GM19372 (cell line): ENCODE results near the gene DCTN1.
"Not testable (repeated sequence)": the region's sequence is repeated elsewhere in the genome, so short reads cannot be mapped to it uniquely, and the experiment has no call there.

Experiments used
- ATAC-seq: cut with Tn5 transposase; IDR thresholded peaks from one replicate; pipeline ENCODE4 v1.9.1; 2021; ENCODE audit warnings: mild to moderate bottlenecking, low read depth, moderate library complexity; ENCODE audit not compliant: unreplicated experiment

Gene DCTN1

DNA sequence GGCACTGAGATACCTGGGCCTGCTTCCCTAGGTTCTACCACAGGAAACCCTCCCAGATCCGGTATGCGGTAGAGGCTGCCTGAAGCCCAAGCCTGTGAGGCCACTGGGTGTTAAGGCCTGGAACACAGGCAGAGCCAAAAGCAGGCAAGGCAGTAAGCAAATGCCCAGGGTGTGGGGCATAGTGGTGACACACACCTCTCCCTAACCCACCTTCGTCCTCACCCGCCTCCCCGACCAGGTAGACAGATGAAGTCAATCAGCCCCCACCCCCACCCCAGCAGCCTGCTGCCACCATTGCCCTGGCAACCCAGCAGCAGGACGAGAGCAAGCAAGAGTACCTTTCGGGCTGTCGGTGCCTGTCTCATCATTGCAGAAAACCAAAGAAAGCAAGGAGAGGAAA is 6.1 kb downstream of the DCTN1 start:
- no peak for ATAC-seq

DNA sequence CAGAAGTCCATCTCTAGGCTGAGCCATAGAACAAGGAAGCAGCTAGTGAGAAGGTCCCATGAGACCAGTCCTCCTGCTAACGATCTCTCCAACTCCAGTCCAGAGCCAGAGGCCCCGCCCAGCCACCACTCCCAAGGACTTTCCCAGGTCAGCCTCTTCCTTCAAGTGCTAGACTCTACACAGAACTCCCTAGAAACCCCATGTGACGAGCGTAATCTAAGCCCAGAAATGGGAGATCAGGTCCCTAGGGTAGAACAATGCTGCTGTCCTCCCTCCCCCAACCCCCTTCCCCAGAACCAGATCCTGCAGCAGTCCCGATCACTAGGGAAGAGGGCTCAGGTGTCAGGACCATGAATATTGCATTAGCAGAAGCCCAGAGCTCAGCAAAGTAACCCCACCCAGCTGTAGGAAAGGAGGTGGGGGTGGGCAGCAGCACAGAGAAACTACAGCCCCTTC is 6.9 kb downstream of the DCTN1 start:
- ATAC-seq, result no peak

DNA sequence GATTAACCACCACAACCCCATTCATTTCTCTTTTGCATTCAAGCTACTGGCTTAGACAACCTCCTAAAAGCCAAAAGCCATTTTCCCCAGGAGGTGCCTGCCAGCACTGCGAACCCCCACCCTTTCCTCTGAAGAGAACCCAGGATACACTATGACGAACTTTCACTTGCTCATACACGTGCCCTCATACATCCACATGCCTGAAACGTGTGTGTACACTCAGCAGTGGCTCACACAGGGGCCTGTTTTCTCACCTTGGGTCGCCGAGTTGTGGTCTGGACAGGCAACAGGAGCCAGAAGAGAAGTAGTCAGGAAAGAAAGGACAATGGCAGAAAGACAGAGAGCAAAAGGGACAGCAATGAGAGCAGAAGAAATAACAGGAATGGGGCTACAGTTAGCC is 7.4 kb downstream of the DCTN1 start:
- no peak for ATAC-seq

DNA sequence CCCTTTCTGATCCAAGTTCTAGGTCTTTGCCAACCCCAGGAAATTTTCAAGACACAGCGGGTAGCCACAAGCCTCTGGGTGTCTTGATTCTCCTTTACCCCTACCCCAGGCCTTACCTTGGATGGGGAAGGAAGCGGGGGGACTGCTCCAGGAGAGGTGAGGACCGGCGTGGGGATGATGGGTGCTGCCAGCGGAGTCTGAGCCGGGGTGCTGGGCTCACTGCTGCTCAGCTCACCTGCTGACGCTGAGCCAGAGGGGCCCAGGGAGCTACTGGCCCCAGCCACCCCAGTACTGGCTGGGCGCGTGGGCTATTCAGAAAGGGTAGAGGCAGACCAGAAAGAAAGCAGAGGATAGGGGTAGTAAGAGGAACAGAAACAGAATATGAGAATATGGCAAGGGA is 8.7 kb downstream of the DCTN1 start:
- ATAC-seq, result no peak

DNA sequence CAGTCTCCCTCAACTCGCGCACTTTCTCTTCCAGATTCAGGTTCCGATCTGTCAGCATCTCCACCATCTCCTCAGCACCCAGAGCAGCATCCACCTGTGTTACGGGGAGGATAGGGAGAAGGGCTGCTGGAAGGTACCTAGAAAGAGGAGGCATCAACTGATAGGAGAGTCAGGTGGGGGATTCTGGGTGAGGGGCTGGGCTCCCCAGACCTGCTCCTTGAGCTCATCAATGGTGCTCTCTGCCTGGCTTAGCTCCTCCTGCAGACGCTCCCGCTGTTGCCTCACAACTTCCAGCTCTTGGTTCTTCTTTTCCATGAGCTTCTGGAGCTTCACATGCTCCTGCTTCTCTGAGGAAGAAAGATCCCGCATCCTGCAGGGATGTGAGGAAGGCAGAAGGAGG is 10.1 kb downstream of the DCTN1 start:
- ATAC-seq, result no peak

DNA sequence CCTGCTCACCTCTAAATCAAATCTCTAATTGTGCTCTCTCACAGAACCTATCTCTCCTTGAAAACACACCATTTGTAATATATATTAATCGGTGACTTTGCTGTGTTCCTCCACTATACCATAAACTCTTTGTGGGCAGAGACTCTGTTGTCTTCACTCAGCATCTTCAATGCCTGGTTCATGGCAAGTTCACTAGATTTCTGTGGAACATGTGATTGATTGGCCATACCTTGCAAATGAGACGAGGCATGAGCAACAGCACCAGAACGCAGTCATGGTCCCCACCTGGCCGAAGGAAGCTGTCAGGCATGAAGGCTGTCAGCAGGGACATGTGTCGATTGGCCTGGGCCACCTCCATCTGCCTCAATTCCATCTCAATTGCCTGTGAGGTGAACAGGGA is 11.6 kb downstream of the DCTN1 start:
- ATAC-seq, result no peak

DNA sequence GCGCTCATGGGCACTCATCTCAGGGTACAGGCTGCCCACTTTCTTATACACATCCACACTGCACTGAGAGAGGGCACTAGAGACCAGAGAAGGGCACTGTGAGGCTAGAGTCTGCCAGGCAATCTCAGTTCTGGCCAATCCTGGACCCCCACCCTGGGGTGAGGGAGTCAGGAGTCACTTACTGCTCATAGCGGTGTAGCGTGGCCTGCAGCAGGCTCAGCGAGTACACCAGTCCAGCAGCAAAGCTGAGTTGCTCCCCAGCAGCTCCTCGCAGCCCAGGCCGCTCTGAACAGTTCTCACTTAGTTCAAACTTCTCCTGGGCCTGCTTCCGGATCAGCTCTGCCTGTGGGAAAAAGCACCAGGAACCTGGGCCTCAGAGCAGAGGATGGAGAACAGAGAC is 12.3 kb downstream of the DCTN1 start:
- no peak for ATAC-seq

DNA sequence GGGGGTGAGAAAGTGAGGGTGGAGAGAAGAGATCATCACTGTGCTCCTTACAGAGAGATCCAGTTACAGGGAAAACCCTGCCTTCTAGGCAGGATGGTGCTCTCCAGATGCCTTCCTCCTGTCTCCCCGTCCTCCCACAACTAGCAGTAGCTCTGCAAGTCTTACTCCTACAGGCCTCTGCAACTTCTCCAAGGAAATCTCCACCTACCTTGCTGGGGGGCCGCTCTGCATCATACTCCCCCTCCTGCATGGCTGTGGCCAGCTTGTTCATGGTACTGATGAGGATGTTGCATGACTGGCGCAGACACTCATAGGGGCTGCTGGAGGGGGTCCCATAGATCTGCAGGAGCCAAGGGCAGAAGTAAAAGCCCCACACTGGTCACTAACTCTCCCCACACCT is 14.1 kb downstream of the DCTN1 start:
- ATAC-seq, result no peak

DNA sequence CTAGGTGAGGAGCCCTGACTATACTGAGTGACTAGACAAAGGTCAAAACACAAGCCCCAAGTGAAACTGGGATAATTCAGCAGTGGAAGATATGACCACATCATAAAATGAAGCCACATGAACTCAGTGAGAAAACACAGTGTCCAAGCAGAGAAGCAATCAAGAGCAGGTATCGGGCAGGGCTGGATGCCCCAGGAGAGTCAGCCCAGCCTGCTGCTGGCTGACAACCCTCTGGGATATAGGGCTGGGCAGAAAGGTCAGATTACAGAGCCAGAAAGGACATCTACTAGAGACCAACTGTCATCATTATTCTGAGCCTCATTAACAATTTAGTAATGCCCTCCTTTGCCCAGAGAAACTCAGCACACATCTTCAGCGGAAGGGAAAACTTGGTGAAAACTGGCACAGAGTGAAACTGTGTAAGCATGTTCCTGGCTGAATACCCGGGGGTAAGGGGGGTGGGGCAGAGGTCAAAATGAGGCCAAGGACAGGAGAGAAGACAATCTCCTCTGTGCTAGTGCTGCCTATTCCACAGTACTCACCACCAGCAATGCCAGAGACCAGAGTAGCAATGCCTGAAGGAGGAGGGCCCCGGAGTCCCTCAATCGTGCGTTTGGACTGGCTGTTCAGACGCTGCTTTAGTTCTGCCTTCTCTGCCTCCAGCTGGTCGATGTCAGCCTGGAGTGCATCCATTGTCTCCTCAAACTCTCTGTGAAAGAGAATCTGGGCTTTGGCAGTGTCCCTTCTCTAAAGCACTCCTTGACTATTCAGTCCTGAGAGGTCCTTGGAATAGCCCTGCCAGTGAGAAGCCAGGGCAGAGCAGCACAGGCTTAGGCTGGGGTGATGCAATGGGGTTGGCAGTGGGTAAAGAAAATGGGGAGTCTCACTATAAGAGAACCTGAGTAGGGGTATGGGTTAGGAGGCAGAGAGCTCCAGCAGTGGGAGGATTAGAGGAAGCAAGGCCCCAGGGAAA is 15.3 kb downstream of the DCTN1 start:
- ATAC-seq, result no peak

DNA sequence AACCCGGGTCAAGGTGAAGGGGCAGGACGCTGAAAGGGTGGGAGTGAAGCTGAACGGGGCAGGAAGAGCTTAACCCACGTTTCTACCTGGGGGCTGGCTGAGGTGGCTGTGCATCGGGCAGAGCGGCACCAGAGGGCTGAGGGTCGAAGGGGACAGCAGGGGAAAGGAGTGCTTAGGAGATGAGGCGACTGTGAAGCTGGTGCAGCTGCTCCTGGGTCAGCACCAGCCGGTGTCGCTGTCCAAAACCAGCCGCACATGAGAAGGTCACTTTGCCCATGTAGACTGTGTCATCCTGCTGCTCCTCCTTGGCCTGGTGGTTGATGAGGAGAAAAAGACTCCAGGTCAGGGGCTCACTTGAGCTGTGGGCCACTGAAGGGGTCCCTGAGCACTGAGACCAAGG is 18.8 kb downstream of the DCTN1 start:
- no peak for ATAC-seq

DNA sequence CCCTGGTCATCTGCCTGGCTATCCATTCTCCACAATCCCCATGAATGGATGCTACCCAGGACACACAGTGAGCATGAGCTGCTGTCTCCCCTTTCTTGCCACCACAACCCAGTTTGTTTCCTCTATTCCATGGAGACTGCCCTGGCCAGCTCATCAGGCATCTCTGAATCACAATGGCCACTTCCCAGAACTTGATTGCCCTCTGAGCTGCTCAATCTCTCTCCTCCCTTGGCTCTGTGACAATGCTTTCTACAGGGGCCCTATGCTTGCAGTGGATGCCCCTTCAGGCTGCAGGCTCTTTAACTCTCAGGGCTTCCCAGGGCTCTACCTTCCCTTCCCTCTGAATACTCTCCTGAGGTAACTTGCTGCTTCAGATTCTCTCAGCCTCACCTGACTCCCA is 22.5 kb downstream of the DCTN1 start:
- no peak for ATAC-seq

DNA sequence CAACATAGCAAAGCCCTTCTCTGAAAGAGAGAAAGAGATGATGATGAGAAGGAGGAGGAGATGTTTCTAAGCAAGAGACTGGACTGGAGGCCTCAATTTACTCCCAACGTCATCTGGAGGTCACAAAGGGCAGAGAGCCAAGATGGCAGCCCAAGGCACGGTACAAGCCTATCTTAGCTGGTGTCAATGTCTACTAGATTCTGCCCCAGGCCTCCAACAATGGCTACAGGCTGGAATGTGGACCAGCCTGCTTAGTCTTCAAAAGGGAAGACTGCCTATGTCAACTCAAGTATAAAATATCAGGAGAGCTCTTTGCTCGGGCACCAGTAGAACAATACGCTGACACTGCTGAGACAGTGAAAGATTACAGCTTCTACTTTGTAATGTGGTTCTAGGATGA is 30.2 kb downstream of the DCTN1 start:
- no peak for ATAC-seq

DNA sequence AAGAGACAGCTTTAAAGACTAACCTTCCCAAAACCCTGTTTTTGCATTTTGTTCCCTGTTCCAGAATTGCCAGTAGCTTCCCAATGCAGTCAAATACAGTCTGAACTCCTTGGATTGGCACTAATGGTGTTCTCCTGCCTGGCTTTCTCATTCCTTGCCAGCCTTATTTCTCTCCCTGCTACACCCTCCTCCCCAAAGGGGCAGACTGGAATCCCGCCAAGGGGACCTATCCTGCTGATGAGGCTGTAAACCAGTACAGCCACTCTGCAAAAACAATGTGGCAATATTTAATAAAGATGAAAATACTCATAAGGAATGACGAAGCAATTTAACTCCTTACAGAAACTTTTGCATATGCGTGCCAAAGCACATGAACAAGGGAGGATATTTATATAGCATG is 32.4 kb downstream of the DCTN1 start:
- no peak for ATAC-seq

DNA sequence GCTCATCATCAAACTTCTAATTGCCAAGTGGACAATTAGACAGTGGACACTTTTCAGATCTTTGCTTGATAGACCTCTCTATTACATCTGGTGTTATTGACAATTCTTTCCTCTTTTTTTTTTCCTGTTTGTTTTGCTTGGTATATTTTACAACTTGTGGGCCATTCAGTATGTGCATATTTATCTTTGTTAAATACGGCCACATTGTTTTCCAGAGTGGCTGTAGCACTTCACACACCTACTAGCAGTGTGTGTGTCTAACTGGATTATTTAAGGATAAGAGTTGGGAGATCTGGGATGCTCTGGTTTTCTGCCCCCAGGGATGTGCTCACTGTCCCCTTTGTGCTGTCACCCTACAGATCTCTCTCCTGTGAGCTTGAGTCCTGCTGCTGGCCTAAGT is 32.8 kb downstream of the DCTN1 start:
- ATAC-seq, result no peak

DNA sequence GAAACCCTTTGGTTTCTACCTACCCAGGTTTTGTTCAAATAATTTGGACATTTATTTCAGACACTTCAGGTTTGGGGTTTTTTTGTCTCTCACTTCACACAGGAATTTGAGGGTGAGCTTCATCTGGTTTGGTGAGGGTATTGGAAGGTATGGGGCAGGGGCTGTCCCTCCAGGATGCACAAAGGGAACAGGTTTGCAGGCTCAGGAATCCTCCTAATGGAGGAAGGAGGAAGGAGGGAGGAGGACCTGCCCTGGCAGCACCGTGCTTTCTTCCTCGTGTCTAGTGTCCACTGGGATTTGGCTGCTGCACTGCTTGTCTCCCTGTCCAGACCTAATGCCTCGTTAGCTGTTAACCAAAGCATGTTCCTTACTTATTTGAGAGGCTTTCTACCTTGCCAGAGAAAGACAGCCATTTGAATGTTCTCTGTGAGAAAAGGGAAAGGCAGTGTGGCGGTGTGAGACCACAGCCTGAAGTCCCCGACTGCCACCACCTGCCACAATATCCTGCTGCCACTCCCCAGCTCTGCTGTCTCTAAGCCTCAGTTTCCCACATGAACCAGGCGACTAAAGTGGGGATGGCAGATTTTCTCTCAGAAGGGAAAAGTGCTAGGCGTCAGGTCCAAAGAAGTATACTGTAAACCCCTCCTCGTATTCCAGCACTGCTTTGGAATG is 34.7 kb downstream of the DCTN1 start:
- no peak for ATAC-seq

DNA sequence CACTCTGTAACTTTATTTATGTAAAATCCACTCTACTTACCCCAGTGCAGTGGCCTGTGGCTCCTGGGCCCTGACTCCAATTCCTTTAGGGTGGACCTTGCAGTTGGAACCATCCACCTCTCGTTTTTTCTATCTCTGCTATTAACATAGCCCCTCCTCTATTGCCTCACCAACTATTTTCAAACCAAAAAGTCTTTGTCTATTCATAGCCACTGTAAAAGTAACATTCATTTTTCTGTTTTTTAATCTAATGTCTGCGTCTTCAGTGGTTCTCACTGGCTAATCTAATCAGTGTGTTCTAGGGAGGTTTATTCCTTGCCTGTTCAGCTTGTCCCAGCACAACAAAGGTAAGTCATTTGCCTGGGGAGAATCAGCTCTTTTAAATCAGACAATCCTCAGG is 36.8 kb downstream of the DCTN1 start, which contains the start of gene SLC4A5:
Gene SLC4A5 (minus strand): TSS at position 101 of the 400 bp plus-strand sequence. CDS start 28,393 bp downstream, outside the sequence.
- no peak for ATAC-seq

DNA sequence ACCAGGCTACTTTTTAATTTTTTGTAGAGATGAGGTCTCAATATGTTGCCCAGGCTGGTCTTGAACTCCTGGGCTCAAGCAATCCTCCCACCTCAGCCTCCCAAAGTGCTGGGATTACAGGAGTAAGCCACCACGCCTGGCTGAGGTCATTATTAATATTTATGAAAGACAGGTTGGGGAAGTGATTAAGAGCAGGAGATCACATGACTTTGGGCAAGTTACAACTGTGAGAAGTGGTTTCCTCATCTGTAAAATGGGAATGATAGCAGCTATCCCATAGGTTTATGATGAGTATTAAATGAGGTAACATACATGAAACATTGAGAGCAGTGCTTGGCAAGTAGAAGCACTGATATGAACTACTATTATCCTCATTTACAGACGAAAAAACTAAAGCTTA is 43.9 kb downstream of the DCTN1 start:
- not testable (repeated sequence) for ATAC-seq

DNA sequence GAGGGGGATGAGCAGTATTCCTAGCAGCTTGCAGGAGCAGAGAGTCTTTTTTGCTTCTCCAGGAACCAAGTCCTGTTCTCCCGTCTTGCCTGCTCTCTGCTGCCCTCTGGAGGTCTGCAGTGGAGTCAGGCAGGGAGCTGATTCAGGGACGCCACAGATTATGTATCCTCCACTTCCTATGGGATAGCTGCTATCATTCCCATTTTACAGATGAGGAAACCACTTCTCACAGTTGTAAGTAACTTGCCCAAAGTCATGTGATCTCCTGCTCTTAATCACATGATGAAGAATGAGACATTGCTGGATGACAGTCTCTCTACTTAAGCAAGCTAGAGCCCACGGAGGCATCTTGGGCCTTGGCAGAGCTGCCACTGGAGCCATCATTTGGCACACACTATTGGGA is 45.2 kb downstream of the DCTN1 start:
- ATAC-seq, result no peak

DNA sequence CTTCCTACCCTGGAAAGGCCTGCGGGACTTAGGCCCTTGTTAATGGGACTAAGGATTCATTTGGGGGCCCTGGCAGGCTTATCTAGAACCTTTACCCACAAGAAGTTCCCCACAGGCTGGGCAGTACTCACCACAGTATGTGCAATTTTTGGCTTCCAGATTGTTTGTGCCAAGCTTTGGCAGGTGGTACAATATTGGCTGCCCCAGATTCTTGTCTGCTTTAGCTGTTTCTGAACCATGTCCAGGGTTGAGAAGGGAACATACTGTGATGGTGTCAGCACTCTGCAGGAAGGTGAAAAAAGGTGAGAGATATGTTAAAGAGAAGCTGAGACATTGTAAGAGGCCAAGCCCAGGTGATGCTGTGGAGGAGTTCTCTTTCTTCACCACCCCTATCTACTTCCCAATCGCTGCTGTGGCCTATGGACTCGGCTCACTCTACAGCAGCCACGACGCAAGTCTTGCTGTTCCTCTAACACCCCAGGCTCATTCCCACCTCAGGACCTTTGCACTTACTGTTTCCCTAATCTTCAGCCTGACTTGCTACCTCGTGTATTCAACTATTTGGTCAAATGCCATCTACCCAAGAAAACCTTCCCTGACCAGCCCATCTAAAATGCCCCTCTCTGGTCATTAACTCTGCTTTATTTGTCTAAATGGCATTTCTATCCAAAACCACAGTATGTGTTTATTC is 46.1 kb downstream of the DCTN1 start:
- ATAC-seq, result no peak

DNA sequence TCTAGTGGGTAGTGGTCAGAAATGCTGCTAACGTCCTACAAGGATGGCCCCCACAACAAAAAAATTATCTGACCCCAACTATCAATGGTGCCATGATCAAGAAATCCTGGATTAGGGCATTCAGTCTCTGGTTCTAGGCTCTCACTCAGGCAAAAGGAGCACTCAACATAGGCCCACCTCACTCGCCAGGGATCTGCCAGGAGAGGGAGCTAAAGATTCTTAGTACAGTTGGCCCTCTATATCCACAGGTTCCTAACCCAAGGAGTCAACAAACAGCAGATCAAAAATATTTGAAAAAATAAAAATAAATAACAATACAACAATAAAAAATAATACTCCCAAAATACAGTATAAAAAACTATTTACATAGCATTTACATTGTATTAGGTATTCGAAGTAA is 46.9 kb downstream of the DCTN1 start:
- ATAC-seq, result no peak

DNA sequence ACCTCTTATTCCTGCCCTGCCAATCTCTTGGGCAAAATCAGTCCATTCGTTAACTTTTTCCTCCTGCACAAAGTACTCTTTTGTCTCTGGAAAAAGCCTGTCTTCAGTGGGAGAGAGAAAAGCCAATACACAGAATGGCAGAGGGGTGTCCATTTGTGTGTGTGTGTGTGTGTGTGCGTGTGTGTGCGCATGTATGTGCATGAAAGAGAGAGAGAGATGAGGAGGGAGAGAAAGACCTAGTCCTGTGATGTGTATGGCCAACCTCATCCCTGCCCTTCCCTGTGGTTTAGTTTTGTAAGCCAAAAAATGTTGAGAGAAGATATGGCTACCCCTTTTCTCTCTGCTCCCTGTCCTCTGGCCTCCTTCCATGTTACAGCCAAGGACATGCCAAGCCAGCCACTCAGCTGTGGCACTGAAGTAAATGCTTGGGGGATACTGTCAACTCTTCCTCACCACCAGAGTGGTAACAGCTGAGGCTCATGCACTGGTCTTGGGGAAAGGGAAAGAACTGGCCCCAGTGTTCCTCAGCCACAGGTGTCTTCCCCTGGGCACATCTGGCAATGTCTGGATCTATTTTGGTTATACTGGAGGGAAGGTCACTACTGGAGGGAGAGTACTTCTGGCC is 47.4 kb downstream of the DCTN1 start:
- no peak for ATAC-seq
